HepG2 (cell line): ENCODE measurements around the gene NRSN2. TPM values are rescaled to one million over a fixed set of nuclear protein-coding genes. Genes with fewer than 3 reads are reported as not detected.

Experiments
- ARHGAP35 ChIP-seq: sonication (generic); formaldehyde crosslinking; IDR thresholded peaks from 2 replicates; pipeline ENCODE4 v1.9.0; 2022; ENCODE audit warnings: mild to moderate bottlenecking, inconsistent platforms, moderate library complexity, missing genetic modification reagents, borderline replicate concordance
- ARID3A ChIP-seq: IDR thresholded peaks from 2 replicates; pipeline ENCODE4 v1.6.1; 2012; ENCODE audit warnings: low read depth, low read length, improper control_type of control experiment
- CHCHD3 ChIP-seq: sonication (generic); formaldehyde crosslinking; IDR thresholded peaks from 2 replicates; pipeline ENCODE4 v1.8.0; 2022; ENCODE audit warnings: mild to moderate bottlenecking, missing genetic modification reagents, moderate library complexity
- GATAD1 ChIP-seq: IDR thresholded peaks from 2 replicates; pipeline ENCODE4 v1.6.1; 2016; ENCODE audit warnings: missing genetic modification reagents, missing compliant biosample characterization
- HDAC1 ChIP-seq: sonication (generic); formaldehyde crosslinking; IDR thresholded peaks from 2 replicates; pipeline ENCODE4 v1.5.1; 2020; ENCODE audit warnings: mild to moderate bottlenecking, missing genetic modification reagents
- HMG20B ChIP-seq: conservative IDR thresholded peaks from 2 replicates; pipeline ENCODE4 v1.6.1; 2016; ENCODE audit warnings: missing genetic modification reagents, missing compliant biosample characterization
- HNRNPL ChIP-seq: fragments of 200-400 bp; formaldehyde crosslinking; IDR thresholded peaks from 2 replicates; pipeline ENCODE4 v1.6.1; 2017; ENCODE audit warnings: mild to moderate bottlenecking, low read depth, low read length
- LCORL ChIP-seq, 2 experiments: fragments of 450-650 bp in 1 of 2; sonication (generic) in 1 of 2; formaldehyde crosslinking in 1 of 2; IDR thresholded peaks; 2 replicates each; pipeline versions ENCODE4 v1.5.0 to v1.6.1; 2017 to 2020; ENCODE audit warnings: antibody characterized with exemption in 1 of 2, missing genetic modification reagents in 1 of 2
- POGZ ChIP-seq: sonication (generic); formaldehyde crosslinking; IDR thresholded peaks from 2 replicates; pipeline ENCODE4 v1.4.0; 2020; ENCODE audit warnings: mild to moderate bottlenecking, missing genetic modification reagents
- TBX2 ChIP-seq: sonication (generic); formaldehyde crosslinking; IDR thresholded peaks from 2 replicates; pipeline ENCODE4 v1.5.0; 2020; ENCODE audit warnings: missing genetic modification reagents, mild to moderate bottlenecking, borderline replicate concordance
- THRA ChIP-seq: sonication (generic); formaldehyde crosslinking; IDR thresholded peaks from 2 replicates; pipeline ENCODE4 v1.4.0; 2020; ENCODE audit warnings: missing genetic modification reagents, borderline replicate concordance
- ZBTB7A ChIP-seq: sonication (generic); formaldehyde crosslinking; IDR thresholded peaks from 2 replicates; pipeline ENCODE4 v1.8.0; 2022; ENCODE audit warnings: mild to moderate bottlenecking, missing genetic modification reagents
- ZNF446 ChIP-seq: sonication (generic); formaldehyde crosslinking; IDR thresholded peaks from 2 replicates; pipeline ENCODE4 v1.5.0; 2020; ENCODE audit warnings: mild to moderate bottlenecking, missing genetic modification reagents
- ZNF678 ChIP-seq: sonication (generic); formaldehyde crosslinking; IDR thresholded peaks from 2 replicates; pipeline ENCODE4 v1.4.0; 2020; ENCODE audit warnings: mild to moderate bottlenecking, missing genetic modification reagents
- ZNF710 ChIP-seq: sonication (generic); formaldehyde crosslinking; IDR thresholded peaks from 2 replicates; pipeline ENCODE4 v1.5.0; 2020; ENCODE audit warnings: mild to moderate bottlenecking, missing genetic modification reagents, borderline replicate concordance
- polyA plus RNA-seq, 8 experiments: library from polyadenylated mRNA; depleted of rRNA in 3 of 8; stranded (reverse) in 7 of 8; unstranded in 1 of 8; fragments of >200 nt; fragmentation: Illumina TruSeq in 4 of 8; extraction: Trizol in 4 of 8; gene quantifications; 2 replicates each; pipeline versions ENCODE4 v1.2.1 to v1.2.3, GENCODE V29; 2011 to 2016; ENCODE audit warnings: low read depth in 4 of 8, missing spikeins in 1 of 8, mixed read lengths in 1 of 8; ENCODE audit not compliant: insufficient read depth in 1 of 8
- total RNA-seq, 5 experiments: library from RNA; depleted of rRNA; stranded (reverse); fragments of >200 nt; fragmentation: Illumina TruSeq; extraction: Trizol; gene quantifications; 2 replicates each; pipeline ENCODE4 v1.2.3, GENCODE V29; 2016; ENCODE audit warnings: low read depth in 1 of 5
- TF ChIP-seq, protein P1 (sequence below): sonication (generic); formaldehyde crosslinking; IDR thresholded peaks from 2 replicates; pipeline ENCODE4 v1.4.0; 2020; ENCODE audit warnings: missing genetic modification reagents
- TF ChIP-seq, protein P2 (sequence below): IDR thresholded peaks from 2 replicates; pipeline ENCODE4 v1.6.1; 2016
- TF ChIP-seq, protein P3 (sequence below), 2 experiments: sonication (generic) in 1 of 2; formaldehyde crosslinking in 1 of 2; IDR thresholded peaks; 2 replicates each; pipeline versions ENCODE4 v1.4.0 to v1.6.1; 2018 to 2020; ENCODE audit warnings: missing genetic modification reagents in 2 of 2, borderline replicate concordance in 1 of 2, low read depth in 1 of 2, mild to moderate bottlenecking in 1 of 2, missing biosample characterization in 1 of 2
- TF ChIP-seq, protein P4 (sequence below): IDR thresholded peaks from 2 replicates; pipeline ENCODE4 v1.6.1; 2016; ENCODE audit warnings: missing genetic modification reagents, missing compliant biosample characterization

Gene NRSN2
- total and polyA plus RNA-seq, 2 of the 13 experiments (the other 11 are each of a cell fraction or from before 2014, with no cell fraction given): 32.3 to 49.4 TPM

DNA sequence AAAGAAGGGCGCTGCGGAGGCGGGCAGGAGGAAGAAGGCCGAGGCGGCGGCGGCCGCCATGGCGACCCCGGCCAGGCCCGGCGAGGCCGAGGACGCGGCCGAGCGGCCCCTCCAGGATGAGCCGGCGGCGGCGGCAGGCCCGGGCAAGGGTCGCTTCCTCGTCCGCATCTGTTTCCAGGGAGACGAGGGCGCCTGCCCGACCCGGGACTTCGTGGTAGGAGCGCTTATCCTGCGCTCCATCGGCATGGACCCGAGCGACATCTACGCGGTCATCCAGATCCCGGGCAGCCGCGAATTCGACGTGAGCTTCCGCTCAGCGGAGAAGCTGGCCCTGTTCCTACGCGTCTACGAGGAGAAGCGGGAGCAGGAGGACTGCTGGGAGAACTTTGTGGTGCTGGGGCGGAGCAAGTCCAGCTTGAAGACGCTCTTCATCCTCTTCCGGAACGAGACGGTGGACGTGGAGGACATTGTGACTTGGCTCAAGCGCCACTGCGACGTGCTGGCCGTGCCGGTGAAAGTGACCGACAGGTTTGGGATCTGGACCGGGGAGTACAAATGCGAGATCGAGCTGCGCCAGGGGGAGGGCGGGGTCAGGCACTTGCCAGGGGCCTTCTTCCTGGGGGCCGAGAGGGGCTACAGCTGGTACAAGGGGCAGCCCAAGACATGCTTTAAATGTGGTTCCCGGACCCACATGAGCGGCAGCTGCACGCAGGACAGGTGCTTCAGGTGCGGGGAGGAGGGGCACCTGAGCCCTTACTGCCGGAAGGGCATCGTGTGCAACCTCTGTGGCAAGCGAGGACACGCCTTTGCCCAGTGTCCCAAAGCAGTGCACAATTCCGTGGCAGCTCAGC lies 48.8 kb upstream of the NRSN2 start (continued):
- 0 out of 2 replicates have a peak, but pooled peaks have one; percentile 27 for TF ChIP-seq ZNF678 (CRISPR knock-in tag)
- TF ChIP-seq CHCHD3 (CRISPR knock-in tag): peak; percentile 87
- TF ChIP-seq ZBTB7A: peak; percentile 48
- TF ChIP-seq, protein P1, sequence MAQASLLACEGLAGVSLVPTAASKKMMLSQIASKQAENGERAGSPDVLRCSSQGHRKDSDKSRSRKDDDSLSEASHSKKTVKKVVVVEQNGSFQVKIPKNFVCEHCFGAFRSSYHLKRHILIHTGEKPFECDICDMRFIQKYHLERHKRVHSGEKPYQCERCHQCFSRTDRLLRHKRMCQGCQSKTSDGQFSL: no peak
- TF ChIP-seq HDAC1: peak; percentile 77
- TF ChIP-seq HNRNPL: peak; percentile 89
- TF ChIP-seq THRA (CRISPR knock-in tag): peak; percentile 74
- peak; percentile 49; the same call in 1 of the 2 replicates for TF ChIP-seq GATAD1
- 0 out of 2 replicates have a peak, but pooled peaks have one; percentile 17 for TF ChIP-seq HMG20B (CRISPR knock-in tag)
- TF ChIP-seq, protein P2, sequence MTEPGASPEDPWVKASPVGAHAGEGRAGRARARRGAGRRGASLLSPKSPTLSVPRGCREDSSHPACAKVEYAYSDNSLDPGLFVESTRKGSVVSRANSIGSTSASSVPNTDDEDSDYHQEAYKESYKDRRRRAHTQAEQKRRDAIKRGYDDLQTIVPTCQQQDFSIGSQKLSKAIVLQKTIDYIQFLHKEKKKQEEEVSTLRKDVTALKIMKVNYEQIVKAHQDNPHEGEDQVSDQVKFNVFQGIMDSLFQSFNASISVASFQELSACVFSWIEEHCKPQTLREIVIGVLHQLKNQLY (CRISPR knock-in tag): peak; percentile 30; the same call in 1 of the 2 replicates
- TF ChIP-seq TBX2: peak; percentile 75
- TF ChIP-seq, protein P3, sequence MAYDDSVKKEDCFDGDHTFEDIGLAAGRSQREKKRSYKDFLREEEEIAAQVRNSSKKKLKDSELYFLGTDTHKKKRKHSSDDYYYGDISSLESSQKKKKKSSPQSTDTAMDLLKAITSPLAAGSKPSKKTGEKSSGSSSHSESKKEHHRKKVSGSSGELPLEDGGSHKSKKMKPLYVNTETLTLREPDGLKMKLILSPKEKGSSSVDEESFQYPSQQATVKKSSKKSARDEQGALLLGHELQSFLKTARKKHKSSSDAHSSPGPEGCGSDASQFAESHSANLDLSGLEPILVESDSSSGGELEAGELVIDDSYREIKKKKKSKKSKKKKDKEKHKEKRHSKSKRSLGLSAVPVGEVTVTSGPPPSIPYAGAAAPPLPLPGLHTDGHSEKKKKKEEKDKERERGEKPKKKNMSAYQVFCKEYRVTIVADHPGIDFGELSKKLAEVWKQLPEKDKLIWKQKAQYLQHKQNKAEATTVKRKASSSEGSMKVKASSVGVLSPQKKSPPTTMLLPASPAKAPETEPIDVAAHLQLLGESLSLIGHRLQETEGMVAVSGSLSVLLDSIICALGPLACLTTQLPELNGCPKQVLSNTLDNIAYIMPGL (CRISPR knock-in tag; IDR thresholded peaks at IDR 0.05; ENCODE audit: borderline replicate concordance in 1 of 2, low read depth in 1 of 2): peak in 1 of 2 experiments; percentile 72; a peak in 3 of 4 replicates
- no peak for TF ChIP-seq ARID3A
- TF ChIP-seq POGZ (CRISPR knock-in tag): peak; percentile 62
- no peak for TF ChIP-seq LCORL (IDR thresholded peaks at IDR 0.05)
- TF ChIP-seq LCORL (CRISPR knock-in tag; IDR thresholded peaks at IDR 0.05): 0 out of 2 replicates have a peak, but pooled peaks have one; percentile 33
- TF ChIP-seq, protein P4, sequence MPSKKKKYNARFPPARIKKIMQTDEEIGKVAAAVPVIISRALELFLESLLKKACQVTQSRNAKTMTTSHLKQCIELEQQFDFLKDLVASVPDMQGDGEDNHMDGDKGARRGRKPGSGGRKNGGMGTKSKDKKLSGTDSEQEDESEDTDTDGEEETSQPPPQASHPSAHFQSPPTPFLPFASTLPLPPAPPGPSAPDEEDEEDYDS (CRISPR knock-in tag): 0 out of 2 replicates have a peak, but pooled peaks have one; percentile 39
- no peak for TF ChIP-seq ZNF446 (CRISPR knock-in tag)
- TF ChIP-seq ARHGAP35 (CRISPR knock-in tag): peak; percentile 62
- peak; percentile 87 for TF ChIP-seq ZNF710 (CRISPR knock-in tag)
